Occipital lobe (tissue), 2 donors: ENCODE results near the gene CUEDC2. TPM values are rescaled to one million over a fixed set of nuclear protein-coding genes. Genes with fewer than 3 reads are reported as not detected.

Experiments used
- DNase-seq: peaks from one replicate; lab custom pipeline; 2025; lab: John Stamatoyannopoulos, UW
- total RNA-seq: library from RNA; depleted of rRNA; stranded (reverse); fragments of >200 nt; gene quantifications from one replicate; pipeline ENCODE4 v1.2.3, GENCODE V29; 2014

Gene CUEDC2
- total RNA-seq, 1 donor from 2014 or later = 37.3 TPM

DNA sequence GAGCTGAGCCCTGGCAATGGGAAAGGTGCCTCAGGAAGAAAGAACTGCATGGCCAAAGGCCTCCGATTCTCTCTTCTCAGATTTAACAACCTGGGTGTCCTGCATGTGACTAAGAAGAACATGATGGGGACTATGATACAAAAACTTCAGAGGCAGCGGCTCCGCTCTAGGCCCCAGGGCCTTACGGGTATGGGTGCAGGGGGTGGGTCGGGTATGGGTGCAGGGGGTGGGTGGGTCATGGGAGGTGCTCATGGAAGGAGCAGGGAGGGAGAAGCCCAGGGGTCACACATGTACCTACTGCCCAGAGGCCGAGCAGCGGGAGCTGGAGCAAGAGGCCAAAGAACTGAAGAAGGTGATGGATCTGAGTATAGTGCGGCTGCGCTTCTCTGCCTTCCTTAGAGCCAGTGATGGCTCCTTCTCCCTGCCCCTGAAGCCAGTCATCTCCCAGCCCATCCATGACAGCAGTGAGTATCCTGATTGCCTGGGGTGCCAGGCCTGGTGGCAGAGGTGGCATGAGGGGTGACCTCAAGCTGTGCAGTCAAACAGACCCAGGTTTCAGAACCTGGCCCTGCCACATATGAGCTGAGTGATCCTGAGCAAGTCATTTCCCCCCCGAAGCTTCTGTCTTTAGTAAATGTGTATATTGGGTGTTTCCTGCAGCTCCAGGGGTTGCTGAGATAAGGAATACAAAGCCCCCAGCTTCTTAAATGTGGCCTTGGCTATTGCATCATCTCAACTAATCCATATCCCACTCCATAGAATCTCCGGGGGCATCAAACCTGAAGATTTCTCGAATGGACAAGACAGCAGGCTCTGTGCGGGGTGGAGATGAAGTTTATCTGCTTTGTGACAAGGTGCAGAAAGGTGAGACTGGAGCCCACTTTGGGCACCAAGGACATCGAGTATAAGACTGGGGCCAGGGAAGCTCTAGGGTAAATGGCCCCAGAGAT is 34.9 kb downstream of the CUEDC2 start:
- no peak for DNase-seq

DNA sequence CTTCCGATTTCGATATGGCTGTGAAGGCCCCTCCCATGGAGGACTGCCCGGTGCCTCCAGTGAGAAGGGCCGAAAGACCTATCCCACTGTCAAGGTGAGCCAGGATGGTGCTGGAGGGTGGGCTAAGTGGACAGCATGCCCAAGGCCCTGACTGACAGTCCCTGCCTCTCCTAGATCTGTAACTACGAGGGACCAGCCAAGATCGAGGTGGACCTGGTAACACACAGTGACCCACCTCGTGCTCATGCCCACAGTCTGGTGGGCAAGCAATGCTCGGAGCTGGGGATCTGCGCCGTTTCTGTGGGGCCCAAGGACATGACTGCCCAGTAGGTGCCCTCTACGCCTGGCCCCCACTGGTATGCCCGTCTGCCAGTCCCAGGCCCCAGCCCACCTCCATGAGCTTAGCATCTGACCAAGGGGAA is 35.6 kb downstream of the CUEDC2 start:
- no peak for DNase-seq

DNA sequence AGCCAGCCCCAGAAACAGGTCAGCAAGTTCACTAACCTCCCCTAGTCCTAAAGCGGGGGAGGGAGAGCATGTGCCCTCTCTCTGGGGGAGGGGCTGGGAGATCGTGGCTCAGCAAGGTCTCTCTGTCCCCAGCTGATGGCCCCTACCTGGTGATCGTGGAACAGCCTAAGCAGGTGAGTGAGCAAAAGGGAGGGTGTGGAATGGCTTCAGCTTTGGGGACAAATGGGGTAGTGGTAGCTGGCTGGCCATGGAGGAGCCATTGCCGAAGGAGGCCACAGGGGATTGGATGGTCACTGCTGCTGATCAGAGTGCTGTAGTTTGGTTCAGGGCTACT is 36.1 kb downstream of the CUEDC2 start:
- DNase-seq = no peak

DNA sequence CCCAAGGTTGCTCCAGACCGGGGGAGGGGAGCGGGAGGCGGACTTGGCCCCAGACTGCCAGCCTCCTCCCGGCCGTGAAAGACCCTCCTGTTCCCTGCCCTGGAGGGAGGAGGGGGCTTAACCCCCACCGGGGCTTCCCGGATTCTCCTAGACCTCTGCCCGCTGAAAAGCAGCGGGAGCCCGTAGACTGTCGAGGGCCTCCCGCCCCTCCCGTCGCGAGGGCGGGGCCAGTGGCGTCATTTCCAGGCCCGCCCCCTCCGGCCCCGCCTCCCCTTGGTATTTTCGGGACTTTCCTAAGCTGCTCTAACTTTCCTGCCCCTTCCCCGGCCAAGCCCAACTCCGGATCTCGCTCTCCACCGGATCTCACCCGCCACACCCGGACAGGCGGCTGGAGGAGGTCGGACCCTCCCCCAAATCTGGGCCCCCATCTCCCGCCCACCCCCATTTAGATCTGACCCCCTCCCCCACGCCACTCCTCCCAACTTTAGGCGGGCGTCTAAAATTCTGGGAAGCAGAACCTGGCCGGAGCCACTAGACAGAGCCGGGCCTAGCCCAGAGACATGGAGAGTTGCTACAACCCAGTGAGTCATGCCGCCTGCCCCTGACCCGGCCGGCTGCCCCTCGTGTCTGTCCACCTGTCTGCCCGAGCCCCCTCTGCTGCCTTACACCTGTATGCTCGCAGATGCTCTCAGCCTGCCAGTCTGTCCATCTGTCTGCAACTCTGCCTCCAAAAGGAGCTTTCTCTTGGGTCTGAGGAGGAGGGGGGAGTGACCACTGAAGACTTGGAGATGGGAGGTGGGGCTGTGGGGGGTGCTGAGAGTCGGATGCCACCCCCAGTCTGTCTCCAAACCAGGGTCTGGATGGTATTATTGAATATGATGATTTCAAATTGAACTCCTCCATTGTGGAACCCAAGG is 36.7 kb downstream of the CUEDC2 start, which contains the start of gene NFKB2:
TSS of gene NFKB2 (plus strand) at position 306 of the 917 bp plus-strand sequence. CDS start at position 561, 255 bp downstream.
- peak; percentile 42 for DNase-seq

DNA sequence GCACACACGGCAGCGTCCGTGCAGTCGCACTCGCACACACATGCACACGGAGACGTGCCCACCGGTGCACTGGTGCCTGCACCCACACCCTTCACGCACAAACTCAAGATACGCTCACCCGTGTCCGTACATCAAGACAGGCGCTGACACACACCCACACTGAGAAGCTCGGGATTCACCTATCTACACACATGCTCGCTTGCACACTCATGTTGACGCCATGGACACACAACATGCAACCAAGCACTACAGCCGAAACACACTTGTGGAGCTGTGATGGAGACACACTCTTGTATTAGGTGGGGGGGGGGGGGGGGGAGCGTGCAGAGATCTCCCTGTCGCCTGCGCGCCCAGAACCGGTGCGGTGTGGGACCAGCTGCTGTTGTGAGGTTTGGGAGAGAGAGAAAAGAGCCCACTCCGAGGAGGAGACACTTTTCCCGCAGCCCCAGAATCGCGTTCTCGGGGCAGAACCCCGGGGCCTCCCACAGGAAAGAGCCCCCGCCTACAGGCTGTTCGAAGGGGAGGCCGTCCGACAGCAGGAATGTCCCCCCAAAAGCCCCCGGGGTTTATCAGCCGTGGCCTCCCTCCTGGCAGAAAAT is 37.5 kb downstream of the CUEDC2 start:
- no peak for DNase-seq

DNA sequence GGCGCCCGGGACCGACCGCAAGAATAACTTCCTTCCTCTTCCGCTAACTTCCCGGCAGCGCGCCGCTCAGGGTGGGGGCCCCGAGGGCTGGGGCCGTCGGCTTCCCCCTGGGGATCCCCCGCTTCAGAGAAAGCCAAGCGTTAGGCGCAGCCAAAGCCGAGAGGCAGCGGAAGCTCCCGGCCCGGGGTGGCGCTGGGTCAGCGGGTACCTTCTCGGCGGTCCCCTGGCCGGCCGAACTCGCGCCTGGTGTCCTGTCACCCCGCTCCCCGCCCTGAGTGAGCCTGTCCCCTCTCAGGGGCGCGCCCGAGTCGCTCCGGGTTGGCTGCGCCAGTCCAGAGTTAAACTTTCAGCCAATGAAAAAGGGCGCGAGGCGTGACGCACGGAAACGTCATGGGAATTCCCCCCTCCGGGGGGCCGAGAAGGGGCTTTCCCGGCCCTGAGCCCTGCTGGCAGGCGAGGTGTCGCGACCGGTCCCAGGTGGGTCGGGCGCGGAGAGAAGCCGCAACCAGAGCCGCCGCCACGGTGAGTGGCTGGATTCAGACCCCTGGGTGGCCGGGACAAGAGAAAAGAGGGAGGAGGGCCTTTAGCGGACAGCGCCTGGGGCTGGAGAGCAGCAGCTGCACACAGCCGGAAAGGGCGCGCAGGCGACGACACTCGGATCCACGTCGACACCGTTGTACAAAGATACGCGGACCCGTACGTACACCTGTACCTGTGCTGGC is 38.1 kb downstream of the CUEDC2 start:
- DNase-seq = peak; percentile 65

DNA sequence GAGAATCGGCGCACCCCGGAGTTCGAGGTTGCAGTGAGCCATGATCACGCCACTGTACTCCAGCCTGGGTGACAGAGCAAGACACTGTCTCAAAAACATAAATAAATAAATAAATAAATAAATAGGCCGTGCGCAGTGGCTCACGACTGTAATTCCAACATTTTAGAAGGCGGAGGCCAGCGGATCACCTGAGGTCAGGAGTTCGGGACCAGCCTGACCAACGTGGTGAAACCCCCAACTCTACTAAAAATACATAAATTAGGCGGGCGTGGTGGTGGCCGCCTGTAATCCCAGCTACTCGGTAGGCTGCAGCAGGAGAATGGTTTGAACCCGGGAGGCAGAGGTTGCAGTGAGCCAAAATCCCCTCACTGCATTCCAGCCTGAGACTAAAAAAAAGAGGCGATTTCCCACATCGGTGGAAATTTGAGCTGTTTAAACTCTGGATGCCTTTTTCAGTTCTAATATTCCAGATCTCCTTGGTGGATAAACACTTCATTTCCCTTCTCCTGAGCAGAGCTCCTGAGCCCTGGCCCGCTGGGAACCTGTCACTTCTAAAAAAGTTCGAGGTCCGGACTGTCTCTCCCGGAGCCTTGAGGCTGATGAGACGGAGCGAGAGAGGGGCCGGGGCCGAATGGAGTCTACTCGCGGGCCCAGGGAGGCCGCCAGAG is 38.8 kb downstream of the CUEDC2 start:
- DNase-seq = no peak

DNA sequence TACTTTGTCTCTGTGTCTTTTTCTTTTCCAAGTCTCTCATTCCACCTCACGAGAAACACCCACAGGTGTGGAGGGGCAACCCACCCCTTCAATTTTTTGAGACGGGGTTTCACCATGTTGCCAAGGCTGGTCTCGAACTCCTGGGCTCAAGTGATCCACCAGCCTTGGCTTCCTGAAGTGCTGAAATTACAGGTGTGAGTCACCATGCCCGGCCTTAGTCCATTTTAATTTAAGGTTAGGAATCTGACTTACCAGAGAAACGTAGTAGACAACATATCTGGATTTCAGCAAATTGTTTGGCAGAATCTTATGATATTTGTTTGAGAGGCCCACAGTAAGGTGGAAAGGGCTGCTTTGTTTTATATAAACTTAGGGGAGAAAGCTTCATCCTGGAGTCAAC is 40.1 kb downstream of the CUEDC2 start:
- DNase-seq = no peak

DNA sequence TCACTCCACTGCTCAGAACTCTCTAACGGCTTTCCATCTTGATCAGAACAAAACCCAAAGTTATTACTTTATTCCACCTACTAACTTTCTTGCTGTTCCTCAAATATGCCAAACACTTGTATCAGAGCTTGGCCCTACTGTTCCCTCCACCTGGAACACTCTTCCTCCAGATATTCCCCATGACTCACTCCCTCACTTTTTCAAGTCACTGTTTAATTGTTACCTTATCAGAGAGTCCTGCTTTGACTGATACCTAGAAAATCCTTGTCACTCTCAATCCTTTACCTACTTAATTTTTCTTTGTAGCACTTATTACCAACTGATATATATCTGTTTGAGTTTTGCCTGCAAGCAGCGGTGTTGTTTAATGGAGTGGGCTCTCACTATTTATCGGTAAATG is 42.5 kb downstream of the CUEDC2 start:
- no peak for DNase-seq

DNA sequence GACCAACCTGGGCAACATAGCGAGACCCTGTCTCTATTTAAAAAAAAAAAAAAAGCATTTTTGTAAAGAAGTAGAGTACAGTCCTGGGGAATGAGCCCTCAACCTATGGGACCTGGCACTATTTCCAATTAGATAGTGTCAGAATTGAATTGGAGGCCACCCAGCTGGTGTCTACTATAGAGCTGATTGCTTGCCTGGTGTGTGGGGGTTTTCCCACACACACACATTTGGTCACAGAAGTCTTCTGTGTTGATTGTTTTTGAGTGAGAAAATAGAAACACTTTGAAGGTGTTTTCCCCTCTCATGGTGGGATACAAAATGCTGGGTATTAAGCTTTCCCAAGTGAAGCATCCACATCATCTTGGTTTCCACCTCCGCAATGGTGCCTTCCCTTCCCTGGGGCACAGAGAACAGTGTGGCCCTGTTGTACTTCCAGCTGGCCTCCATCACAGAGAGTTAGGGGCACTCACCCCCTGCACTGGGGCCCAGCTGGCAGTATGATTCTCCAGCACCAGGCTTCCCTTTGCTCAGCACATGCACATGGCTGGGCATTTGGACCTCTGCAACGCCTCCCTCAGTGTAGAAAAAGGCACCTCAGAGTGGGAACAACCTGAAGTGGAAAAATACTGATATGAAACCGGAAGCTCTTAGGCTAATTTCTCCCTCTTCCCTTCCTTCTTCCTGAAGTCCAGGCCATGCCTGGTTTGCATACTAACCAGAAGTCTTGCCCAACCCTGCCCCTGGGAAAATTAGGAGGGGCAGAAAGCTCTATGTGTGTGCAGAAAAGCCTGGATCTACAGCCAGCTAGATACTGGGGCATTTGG is 47.6 kb downstream of the CUEDC2 start:
- no peak for DNase-seq

DNA sequence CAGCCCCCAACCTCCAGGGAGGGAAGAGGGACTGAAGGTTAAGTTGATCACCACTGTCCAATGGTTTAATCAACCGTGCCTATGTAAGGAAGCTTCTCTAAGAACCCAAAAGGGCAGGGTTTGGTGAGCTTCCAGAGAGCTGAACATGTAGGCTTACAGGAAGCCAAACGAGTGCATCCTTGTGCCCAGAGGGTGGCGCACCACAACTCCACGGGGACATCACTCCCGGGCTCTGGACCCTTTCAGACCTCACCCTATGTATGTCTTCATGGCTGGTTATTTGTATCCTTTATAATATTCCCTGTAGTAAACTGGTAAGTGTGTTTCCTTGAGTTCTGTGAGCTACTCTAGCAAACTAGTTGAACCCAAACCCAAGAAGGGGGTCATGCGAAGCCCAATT is 48.3 kb downstream of the CUEDC2 start:
- DNase-seq = no peak

DNA sequence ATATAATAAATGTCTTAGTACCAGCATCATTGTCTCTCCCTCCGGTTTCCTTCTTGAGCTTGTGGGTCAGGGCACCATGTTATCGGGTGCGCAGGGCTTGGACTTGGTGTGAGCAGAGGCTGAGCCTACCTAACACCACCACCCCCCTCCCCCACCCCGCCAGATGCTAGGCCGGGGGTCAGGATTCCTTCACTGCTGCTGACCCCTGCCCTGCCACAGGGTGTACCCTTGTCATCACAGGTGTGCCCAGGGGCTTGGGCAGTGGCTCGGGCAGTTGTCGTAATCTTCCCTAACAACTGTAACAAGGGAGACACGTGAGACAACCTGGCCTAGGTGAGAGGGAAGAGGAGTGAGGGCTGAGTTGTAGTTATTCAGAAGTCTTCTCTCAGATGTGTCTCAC is 49.5 kb downstream of the CUEDC2 start:
- DNase-seq = no peak

DNA sequence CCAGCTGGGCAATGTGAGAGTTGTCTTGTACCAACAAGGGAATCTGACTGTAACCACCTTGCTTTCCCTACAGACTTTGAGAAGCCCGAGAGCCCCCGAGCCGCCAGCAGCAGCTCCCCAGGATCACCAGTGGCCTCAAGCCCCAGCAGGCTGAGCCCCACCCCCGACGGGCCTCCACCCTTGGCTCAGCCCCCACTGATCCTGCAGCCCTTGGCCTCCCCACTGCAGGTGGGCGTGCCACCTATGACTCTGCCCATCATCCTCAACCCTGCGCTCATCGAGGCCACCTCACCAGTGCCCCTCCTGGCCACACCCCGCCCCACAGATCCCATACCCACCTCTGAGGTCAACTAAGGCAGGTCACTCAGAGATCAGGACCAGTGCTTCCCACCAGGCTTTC is 50.4 kb downstream of the CUEDC2 start:
- DNase-seq = no peak

DNA sequence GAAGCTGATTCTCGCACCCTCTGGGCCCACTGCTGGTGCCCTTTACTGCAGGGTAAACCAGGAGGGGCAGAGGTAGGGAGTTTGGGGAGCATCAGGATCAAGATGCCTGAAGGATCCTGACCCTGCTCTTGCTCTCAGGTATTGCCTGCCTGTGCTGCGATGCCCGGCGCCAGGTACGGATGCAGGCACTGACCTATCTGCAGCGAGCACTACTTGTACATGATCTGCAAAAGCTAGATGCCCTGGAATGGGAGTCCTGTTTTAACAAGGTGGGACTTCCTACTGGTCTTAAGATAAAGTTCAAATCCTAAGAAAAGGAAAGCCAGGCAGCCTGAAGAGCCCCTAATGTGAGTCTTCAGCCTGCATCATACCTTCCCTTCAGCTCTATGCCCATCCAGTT is 53.0 kb downstream of the CUEDC2 start:
- DNase-seq = no peak

DNA sequence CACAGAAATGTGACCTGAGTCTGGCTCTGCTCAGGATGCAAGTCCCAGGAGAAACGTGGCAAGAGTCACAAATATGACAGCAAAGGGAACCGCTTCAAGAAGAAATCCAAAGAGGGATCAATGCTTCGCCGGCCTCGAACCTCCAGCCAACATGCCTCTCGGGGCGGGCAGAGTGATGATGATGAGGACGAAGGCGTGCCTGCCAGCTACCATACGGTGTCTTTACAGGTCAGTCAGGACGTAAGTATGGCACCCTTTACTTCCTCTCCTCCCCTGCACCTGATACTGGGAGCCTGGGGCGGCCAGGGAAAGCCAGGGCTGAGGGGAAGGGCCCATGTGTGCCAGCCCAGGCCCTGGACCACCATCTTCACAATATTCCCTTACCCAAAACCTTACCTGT is 55.5 kb downstream of the CUEDC2 start:
- no peak for DNase-seq

DNA sequence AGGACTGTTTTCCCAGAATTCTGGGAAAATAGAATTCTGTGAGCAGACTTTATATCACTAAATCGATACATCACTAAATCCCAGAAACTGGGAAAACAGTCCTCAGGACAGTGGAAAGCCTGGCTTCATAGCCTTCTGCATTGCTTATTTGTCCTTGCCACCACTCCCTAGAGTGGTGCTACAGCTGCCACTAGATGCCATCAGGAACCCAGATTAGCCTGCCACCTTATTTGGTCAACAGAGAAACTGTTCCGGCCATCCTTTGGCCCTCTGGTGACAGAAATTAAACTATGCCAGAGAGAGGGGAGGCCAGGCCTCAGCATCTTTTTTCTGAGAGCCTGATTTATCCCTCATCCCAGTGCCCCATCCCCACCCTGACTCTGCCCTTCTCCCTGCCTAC is 56.5 kb downstream of the CUEDC2 start:
- no peak for DNase-seq

DNA sequence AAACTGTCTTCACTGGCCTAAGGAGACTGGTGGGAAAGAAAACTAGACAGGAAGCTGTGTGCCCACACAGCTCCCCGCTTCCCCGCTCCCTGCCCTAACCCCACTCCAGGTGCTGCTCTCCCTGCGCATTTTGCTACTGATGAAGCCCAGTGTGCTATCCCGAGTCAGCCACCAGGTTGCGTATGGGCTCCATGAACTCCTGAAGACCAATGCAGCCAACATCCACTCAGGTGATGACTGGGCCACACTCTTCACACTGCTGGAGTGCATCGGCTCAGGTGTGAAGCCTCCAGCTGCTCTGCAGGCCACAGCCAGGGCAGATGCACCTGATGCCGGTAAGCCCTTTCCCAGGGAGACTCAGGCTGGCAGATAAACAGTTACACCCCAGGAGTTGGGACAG is 57.1 kb downstream of the CUEDC2 start:
- no peak for DNase-seq
